HG03354 (cell line): ENCODE results near the gene CHST13.
"Not testable (repeated sequence)": the region's sequence is repeated elsewhere in the genome, so short reads cannot be mapped to it uniquely, and the experiment has no call there.

Experiments
- ATAC-seq: cut with Tn5 transposase; IDR thresholded peaks from one replicate; pipeline ENCODE4 v1.9.1; 2021; ENCODE audit warnings: mild to moderate bottlenecking; ENCODE audit not compliant: unreplicated experiment, poor library complexity, severe bottlenecking

Gene CHST13

GRCh38 chr3:126569390-126569975 is 45.5 kb downstream of the CHST13 start:
- ATAC-seq, result no peak

- ATAC-seq, result no peak
Observed at GRCh38 chr3:126570103-126570541, 46.2 kb downstream of the CHST13 start.

GRCh38 chr3:126571078-126571477 is 47.1 kb downstream of the CHST13 start:
- ATAC-seq, result no peak

GRCh38 chr3:126573492-126574117 is 49.6 kb downstream of the CHST13 start:
- no peak for ATAC-seq

- no peak for ATAC-seq
Observed at GRCh38 chr3:126577261-126577660, 53.3 kb downstream of the CHST13 start.

GRCh38 chr3:126578702-126579101 is 54.7 kb downstream of the CHST13 start:
- ATAC-seq, result no peak

GRCh38 chr3:126580746-126581145 is 56.8 kb downstream of the CHST13 start:
- ATAC-seq, result no peak

- ATAC-seq, result no peak
Observed at GRCh38 chr3:126581569-126581968, 57.6 kb downstream of the CHST13 start.

GRCh38 chr3:126582311-126582710 is 58.4 kb downstream of the CHST13 start:
- no peak for ATAC-seq

GRCh38 chr3:126591515-126591914 is 67.6 kb downstream of the CHST13 start:
- not testable (repeated sequence) for ATAC-seq
